Keratinocyte (primary cell): ENCODE results near the gene OR1J1. TPM values are rescaled to one million over a fixed set of nuclear protein-coding genes. Genes with fewer than 3 reads are reported as not detected.

Experiments
- DNase-seq: peaks from one replicate; pipeline ENCODE4 v3.0.0-alpha.2; 2011; ENCODE audit warnings: low read depth, missing footprints, low spot score
- FAIRE-seq: peaks from 2 replicates; lab custom pipeline; 2011; peaks lifted over from hg19 to GRCh38; lab: Jason Lieb, UNC
- H2AFZ ChIP-seq: 2 replicates; pipeline ENCODE4 v1.6.0; 2012; ENCODE audit warnings: low read length, control low read depth, inconsistent platforms; ENCODE audit not compliant: control insufficient read depth
- H3K27ac ChIP-seq: 2 replicates; pipeline ENCODE4 v1.5.1; 2011; ENCODE audit warnings: low read length; ENCODE audit not compliant: control insufficient read depth, insufficient read depth
- H3K27me3 ChIP-seq: 3 replicates; pipeline ENCODE4 v1.6.0; 2011; ENCODE audit warnings: low read length; ENCODE audit not compliant: control insufficient read depth, insufficient read depth; ENCODE audit errors: extremely low read depth
- H3K36me3 ChIP-seq, 2 experiments: 2 replicates in 1 of 2; 3 replicates in 1 of 2; pipeline ENCODE4 v1.5.1; 2011; ENCODE audit warnings: low read length in 2 of 2, mild to moderate bottlenecking in 1 of 2; ENCODE audit not compliant: control insufficient read depth in 2 of 2, insufficient read depth in 2 of 2; ENCODE audit errors: extremely low read depth in 1 of 2
- H3K4me1 ChIP-seq: 3 replicates; pipeline ENCODE4 v1.5.1; 2011; ENCODE audit warnings: low read length; ENCODE audit not compliant: control insufficient read depth, insufficient read depth; ENCODE audit errors: extremely low read depth
- H3K4me2 ChIP-seq: 3 replicates; pipeline ENCODE4 v1.6.0; 2011; ENCODE audit warnings: low read depth, low read length; ENCODE audit not compliant: control insufficient read depth, insufficient read depth; ENCODE audit errors: extremely low read depth
- H3K4me3 ChIP-seq, 3 experiments: fragments of 200-600 bp in 1 of 3; sonication (generic) in 1 of 3; 2 replicates in 2 of 3; 3 replicates in 1 of 3; pipeline ENCODE4 v1.5.1; 2011 to 2016; ENCODE audit warnings: low read length in 3 of 3, mild to moderate bottlenecking in 3 of 3, control low read depth in 2 of 3, inconsistent platforms in 1 of 3, low read depth in 1 of 3, mixed read lengths in 1 of 3, mixed run types in 1 of 3, moderate library complexity in 1 of 3; ENCODE audit not compliant: control insufficient read depth in 2 of 3, insufficient read depth in 2 of 3; ENCODE audit errors: extremely low read depth in 1 of 3
- H3K79me2 ChIP-seq: 2 replicates; pipeline ENCODE4 v1.6.0; 2012; ENCODE audit warnings: low read length; ENCODE audit not compliant: control insufficient read depth, insufficient read depth
- H3K9ac ChIP-seq: 3 replicates; pipeline ENCODE4 v1.6.0; 2011; ENCODE audit warnings: low read length; ENCODE audit not compliant: control insufficient read depth, insufficient read depth; ENCODE audit errors: extremely low read depth
- H3K9me1 ChIP-seq: 3 replicates; pipeline ENCODE4 v1.6.0; 2011; ENCODE audit warnings: low read length; ENCODE audit not compliant: control insufficient read depth, insufficient read depth; ENCODE audit errors: extremely low read depth
- H3K9me3 ChIP-seq: 2 replicates; pipeline ENCODE4 v1.5.1; 2012; ENCODE audit warnings: low read depth, low read length; ENCODE audit not compliant: control insufficient read depth
- H4K20me1 ChIP-seq: 3 replicates; pipeline ENCODE4 v1.6.0; 2011; ENCODE audit warnings: low read length; ENCODE audit not compliant: control insufficient read depth, insufficient read depth; ENCODE audit errors: extremely low read depth
- EZH2 ChIP-seq: IDR thresholded peaks from one replicate; pipeline ENCODE4 v1.6.1; 2012; ENCODE audit warnings: inconsistent platforms, mild to moderate bottlenecking, low read length, moderate library complexity
- dilution Hi-C: fragments of 300-500 bp; cut with MboI; formaldehyde crosslinking; loops from one replicate; pipeline ENCODE4 v1.7.0; 2020; ENCODE audit warnings: low sequenced_read_pairs; ENCODE audit not compliant: extremely low pct_ligation_motif_present
- polyA plus RNA-seq, 5 experiments: library from polyadenylated mRNA; depleted of rRNA in 3 of 5; stranded (reverse) in 3 of 5; stranded (forward) in 1 of 5; unstranded in 1 of 5; fragments of >200 nt; gene quantifications; 1 replicate in 1 of 5; 2 replicates in 3 of 5; 3 replicates in 1 of 5; pipeline versions ENCODE4 v1.2.1 to v1.2.3, GENCODE V29; 2011 to 2012; ENCODE audit warnings: missing spikeins in 2 of 5, low read depth in 1 of 5, low replicate concordance in 1 of 5
- TF ChIP-seq, protein P1 (sequence below), 3 experiments: IDR thresholded peaks in 1 of 3; conservative IDR thresholded peaks in 1 of 3; optimal IDR thresholded peaks in 1 of 3; 2 replicates in 2 of 3; 3 replicates in 1 of 3; pipeline versions ENCODE3 to v1.5.1; 2011; ENCODE audit warnings: low read length in 3 of 3, mild to moderate bottlenecking in 3 of 3, moderate library complexity in 2 of 3, control low read depth in 1 of 3, inconsistent platforms in 1 of 3; ENCODE audit not compliant: insufficient read depth in 2 of 3; ENCODE audit errors: extremely low read depth in 1 of 3

OR1J1 gene
- polyA plus RNA-seq, 1 donor (not counting 4 experiments of a cell fraction or from before 2014, with no cell fraction given): not detected

DNA sequence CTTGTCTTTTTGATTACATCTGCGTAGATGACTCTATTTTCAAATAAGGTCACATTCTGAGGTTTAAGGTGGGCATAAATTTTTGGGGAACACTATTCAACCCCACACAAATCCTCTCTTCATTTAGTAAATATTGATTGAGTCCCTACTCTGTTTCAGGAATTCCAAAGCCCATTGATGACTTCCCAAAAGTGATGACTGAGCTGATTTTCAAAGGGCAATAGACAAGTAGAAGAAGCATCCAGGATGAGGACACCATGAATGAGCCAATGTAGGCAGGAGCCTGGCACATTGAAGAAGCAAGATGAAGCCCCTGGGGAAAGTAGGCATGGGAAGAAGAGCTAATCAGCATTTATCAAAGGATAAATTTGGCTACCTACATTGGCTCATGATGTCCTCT lies 35.2 kb downstream of the OR1J1 start:
- FAIRE-seq (no peak), DNase-seq (no peak)
- H2AFZ ChIP-seq: no peak overlapping the region
- H3K4me2 ChIP-seq: no peak overlapping the region
- dilution Hi-C loops: no loop called here
- H3K36me3 ChIP-seq: no peaks in the 10 kb centered on the region
- no peaks in the 10 kb centered on the region for H4K20me1 ChIP-seq
- peaks cover 5% of the 10 kb centered on the region for H3K27me3 ChIP-seq
- TF ChIP-seq, protein P1, sequence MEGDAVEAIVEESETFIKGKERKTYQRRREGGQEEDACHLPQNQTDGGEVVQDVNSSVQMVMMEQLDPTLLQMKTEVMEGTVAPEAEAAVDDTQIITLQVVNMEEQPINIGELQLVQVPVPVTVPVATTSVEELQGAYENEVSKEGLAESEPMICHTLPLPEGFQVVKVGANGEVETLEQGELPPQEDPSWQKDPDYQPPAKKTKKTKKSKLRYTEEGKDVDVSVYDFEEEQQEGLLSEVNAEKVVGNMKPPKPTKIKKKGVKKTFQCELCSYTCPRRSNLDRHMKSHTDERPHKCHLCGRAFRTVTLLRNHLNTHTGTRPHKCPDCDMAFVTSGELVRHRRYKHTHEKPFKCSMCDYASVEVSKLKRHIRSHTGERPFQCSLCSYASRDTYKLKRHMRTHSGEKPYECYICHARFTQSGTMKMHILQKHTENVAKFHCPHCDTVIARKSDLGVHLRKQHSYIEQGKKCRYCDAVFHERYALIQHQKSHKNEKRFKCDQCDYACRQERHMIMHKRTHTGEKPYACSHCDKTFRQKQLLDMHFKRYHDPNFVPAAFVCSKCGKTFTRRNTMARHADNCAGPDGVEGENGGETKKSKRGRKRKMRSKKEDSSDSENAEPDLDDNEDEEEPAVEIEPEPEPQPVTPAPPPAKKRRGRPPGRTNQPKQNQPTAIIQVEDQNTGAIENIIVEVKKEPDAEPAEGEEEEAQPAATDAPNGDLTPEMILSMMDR (optimal IDR thresholded peaks at IDR 0.05 in 1 of 3, IDR thresholded peaks at IDR 0.05 in 1 of 3, conservative IDR thresholded peaks at IDR 0.05 in 1 of 3; ENCODE audit: extremely low read depth in 1 of 3, insufficient read depth in 2 of 3, low read length in 3 of 3): no peak
- TF ChIP-seq EZH2: no peak
- no peak overlapping the region for H3K4me3 ChIP-seq
- no peaks in the 10 kb centered on the region for H3K79me2 ChIP-seq
- no peaks in the 10 kb centered on the region for H3K4me1 ChIP-seq
- H3K9me3 ChIP-seq: no peaks in the 10 kb centered on the region
- no peaks in the 10 kb centered on the region for H3K9me1 ChIP-seq
- no peak overlapping the region for H3K27ac ChIP-seq
- H3K9ac ChIP-seq: no peak overlapping the region

Other genes with a start within 250 kb of the OR1J1 start
- gene LHX6, start 249.0 kb downstream of the OR1J1 start, polyA plus RNA-seq: 0.12 to 0.17 TPM (median 0.13 TPM) in 3 replicates
- gene RBM18, start 213.1 kb downstream of the OR1J1 start, polyA plus RNA-seq: 22.4 to 43.4 TPM (median 27.1 TPM) in 3 replicates
- gene MRRF, start 213.0 kb downstream of the OR1J1 start, polyA plus RNA-seq: 62.9 to 82.6 TPM (median 72.6 TPM) in 3 replicates
- gene PTGS1, start 106.9 kb downstream of the OR1J1 start, polyA plus RNA-seq: 2.4 to 4.5 TPM (median 4.0 TPM) in 3 replicates
- gene OR1J2, start 32.9 kb upstream of the OR1J1 start, polyA plus RNA-seq: not detected in 3 replicates
- not detected in 3 replicates for gene OR1J4, start 41.2 kb upstream of the OR1J1 start, polyA plus RNA-seq
- not detected in 3 replicates for gene OR1N1, start 49.4 kb upstream of the OR1J1 start, polyA plus RNA-seq
- not detected in 3 replicates for gene OR1N2, start 75.2 kb upstream of the OR1J1 start, polyA plus RNA-seq
- gene OR1L8, start 105.5 kb upstream of the OR1J1 start, polyA plus RNA-seq: not detected in 3 replicates
- not detected in 3 replicates for gene OR1Q1, start 136.8 kb upstream of the OR1J1 start, polyA plus RNA-seq
- not detected in 3 replicates for gene OR1B1, start 179.7 kb upstream of the OR1J1 start, polyA plus RNA-seq
- not detected in 3 replicates for gene OR1L1, start 183.8 kb upstream of the OR1J1 start, polyA plus RNA-seq
- not detected in 3 replicates for gene OR1L3, start 197.2 kb upstream of the OR1J1 start, polyA plus RNA-seq
- not detected in 3 replicates for gene OR1L4, start 246.1 kb upstream of the OR1J1 start, polyA plus RNA-seq